ENCODE data around the gene RNF208.

- TF ChIP-seq MAX (IDR thresholded peaks at IDR 0.05; ENCODE audit: low read depth, low read length), result no peak
- no peak for TF ChIP-seq CTCF (IDR thresholded peaks at IDR 0.05 in 2 of 3, conservative IDR thresholded peaks at IDR 0.05 in 1 of 3; ENCODE audit: control insufficient read depth in 2 of 3, extremely low read depth in 1 of 3, insufficient read depth in 1 of 3, low read depth in 3 of 3, low read length in 3 of 3)
- TF ChIP-seq CEBPZ (IDR thresholded peaks at IDR 0.05; ENCODE audit: low read depth, low read length), result no peak
Measured at GRCh38 chr9:137178939-137179630, 43.0 kb downstream of the RNF208 start.
